ENCODE results near the gene MYBPH.

The MYBPH gene

DNA sequence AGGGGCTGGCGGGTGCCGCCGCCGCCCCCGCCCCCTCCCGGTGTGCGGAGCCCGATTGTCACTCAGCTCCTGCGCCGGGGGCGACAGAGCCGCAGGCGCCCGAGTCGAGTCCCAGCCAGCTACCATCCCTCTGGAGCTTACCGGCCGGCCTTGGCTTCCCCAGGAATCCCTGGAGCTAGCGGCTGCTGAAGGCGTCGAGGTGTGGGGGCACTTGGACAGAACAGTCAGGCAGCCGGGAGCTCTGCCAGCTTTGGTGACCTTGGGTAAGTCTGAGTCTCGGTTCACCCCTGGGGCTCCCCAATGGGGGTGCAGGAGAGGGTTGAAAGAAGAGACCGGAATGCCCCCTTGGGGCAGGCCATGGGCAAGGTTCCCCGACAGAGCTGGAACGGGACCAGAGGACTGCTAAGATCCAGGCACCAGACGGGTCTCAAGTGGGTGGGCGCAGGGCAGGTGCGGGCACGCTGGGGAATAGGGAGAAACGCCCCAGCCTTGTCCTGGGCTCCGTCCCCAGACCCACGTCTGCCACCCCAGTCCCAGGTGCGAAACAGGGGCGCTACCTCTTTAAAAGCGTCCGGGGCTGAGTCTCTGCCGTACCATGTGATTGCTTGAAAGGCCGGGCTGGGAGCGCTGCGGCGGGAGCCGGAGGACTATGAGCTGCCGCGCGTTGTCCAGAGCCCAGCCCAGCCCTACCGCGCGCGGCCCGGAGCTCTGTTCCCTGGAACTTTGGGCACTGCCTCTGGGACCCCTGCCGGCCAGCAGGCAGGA, 47.8 kb downstream of the MYBPH start, which contains the start of gene ADORA1:
ADORA1 (plus strand) TSS at position 61 of the 765 bp plus-strand sequence. CDS start 1,116 bp downstream, outside the sequence.
- TF ChIP-seq, protein P1, sequence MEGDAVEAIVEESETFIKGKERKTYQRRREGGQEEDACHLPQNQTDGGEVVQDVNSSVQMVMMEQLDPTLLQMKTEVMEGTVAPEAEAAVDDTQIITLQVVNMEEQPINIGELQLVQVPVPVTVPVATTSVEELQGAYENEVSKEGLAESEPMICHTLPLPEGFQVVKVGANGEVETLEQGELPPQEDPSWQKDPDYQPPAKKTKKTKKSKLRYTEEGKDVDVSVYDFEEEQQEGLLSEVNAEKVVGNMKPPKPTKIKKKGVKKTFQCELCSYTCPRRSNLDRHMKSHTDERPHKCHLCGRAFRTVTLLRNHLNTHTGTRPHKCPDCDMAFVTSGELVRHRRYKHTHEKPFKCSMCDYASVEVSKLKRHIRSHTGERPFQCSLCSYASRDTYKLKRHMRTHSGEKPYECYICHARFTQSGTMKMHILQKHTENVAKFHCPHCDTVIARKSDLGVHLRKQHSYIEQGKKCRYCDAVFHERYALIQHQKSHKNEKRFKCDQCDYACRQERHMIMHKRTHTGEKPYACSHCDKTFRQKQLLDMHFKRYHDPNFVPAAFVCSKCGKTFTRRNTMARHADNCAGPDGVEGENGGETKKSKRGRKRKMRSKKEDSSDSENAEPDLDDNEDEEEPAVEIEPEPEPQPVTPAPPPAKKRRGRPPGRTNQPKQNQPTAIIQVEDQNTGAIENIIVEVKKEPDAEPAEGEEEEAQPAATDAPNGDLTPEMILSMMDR (IDR thresholded peaks at IDR 0.05; ENCODE audit: extremely low read depth, missing control alignments), result no peak
- no peak for DNase-seq (ENCODE audit: low spot score)

DNA sequence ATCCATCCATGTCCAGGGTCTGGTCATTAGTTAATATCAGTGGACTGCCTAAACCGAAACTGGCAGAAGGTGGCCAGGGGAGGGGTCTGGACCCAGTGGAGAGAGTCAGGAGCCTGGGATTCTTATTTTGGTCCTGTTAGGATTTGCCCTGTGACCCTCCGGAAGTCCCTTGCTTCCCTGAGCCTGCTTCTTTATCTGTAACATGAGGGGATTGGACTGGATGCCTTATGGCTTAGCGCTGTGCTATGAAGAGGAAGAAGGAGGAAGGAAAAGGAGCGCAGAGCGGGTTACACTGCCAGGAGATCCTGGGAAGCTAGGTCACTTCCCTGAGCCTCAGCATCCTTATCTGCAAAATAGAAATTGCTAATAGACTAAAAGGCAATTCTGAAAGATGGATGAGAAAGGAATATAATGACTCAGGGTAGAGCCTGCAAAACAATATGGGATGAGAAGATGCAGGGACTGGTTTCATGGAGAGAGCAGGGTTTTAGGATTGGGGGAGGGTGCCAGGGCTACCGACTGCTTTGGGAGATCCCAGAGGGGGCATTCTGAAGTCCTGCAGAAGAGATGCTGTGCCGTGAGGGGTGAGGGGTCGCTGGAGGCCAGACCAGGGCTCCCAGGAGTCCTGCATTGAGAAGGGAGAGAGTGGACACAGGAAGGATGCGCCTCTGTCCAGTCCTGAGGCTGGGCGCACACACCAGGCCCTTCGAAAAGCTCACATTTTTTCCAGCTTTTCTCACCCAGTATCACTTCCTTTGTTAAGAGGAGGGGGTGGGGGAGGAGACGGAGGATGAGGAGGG, 48.6 kb downstream of the MYBPH start:
- TF ChIP-seq, protein P1 (IDR thresholded peaks at IDR 0.05; ENCODE audit: extremely low read depth, missing control alignments), result no peak
- DNase-seq (ENCODE audit: low spot score), result no peak

DNA sequence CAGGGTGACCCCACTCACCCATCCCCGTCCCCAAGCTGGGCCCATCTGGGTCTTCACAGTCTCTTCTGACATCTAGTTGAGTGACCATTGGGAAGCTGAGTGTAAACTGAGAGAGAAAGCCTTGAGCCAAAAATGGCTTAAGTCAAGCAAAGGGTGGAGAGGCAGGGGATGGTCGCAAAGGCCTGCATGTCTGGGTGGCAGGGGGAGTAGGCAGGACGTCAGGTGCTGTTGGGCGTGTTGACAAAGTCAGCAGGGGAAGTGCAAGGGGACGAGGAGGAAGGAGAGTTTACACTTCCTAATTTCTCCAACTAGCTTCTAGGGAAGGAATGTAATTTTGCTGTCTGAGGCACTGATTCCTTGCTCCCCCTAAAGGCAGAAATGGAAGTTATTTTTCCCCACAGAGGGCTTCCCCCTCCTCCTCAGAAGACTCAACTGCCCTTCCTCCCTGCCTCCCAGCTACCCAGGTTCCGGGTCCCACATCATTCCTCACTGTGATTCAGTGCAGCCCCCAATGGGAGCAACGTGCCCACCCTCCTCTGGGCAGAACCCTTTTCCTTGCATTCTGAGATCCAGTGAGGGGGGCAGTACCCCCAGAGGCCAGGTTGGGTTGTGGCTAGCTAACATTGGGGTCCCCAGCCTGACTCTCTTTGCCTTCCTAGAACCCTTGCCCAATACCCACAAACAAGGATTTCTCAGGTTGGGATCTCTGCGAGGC, 49.3 kb downstream of the MYBPH start:
- TF ChIP-seq, protein P1 (IDR thresholded peaks at IDR 0.05; ENCODE audit: extremely low read depth, missing control alignments), result no peak
- DNase-seq (ENCODE audit: low spot score), result no peak

DNA sequence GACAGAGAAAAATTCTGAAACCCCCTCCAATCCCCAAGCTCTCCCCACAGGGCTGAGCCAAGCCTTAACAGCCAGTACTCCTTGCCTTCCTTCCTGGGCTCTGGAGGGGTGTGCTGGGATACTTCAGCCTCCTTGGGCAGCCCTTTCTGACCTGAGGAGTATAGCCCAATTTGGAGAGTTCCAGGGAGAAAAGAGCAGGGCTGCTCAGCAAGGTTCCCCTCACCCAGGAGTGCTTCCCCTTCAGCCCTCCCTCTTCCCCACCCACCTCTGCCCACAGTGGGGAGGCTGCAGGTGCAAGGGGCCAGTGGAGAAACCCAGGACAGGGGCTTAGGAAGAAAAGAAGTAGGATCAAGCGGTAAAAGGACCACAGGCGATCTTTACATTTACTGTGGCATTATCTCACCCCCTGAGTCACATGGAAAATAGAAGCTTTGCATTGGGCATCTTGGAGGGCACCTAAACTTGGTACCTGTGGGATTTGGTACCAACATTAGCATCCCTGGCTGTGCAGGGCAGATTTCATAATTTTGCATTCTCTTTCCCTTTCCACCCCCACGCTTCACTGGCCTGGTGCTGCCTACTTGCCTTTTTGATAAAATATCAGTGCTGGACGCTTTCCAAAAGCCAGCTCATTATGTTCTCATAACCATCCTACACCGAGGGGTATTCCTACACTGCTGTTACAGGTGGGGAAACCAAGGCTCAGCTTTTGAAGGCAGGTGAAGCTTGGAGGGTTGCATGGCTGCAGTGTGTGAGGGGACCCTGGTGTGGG, 50.9 kb downstream of the MYBPH start:
- DNase-seq (ENCODE audit: low spot score), result no peak
- TF ChIP-seq, protein P1 (IDR thresholded peaks at IDR 0.05; ENCODE audit: extremely low read depth, missing control alignments), result no peak

DNA sequence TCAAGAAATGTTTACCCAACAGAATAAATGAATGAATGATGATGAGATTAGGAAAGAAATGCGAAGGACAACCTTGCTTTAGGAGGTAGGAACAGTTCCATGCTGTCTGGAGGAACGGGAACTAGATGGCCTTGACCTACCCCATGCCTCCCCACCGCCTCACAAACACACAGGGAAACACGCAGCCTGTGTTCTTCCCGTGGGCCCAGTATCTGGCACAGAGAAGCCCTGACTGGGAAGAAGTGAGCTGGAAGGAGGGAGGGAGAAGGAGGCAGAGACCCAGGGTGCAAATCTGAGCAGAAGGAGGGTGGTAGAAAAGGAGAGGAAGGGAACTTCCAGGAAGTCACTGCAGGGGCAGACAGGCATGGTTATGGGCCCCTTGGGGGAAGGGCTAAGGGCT, 51.6 kb downstream of the MYBPH start:
- no peak for DNase-seq (ENCODE audit: low spot score)
- TF ChIP-seq, protein P1 (IDR thresholded peaks at IDR 0.05; ENCODE audit: extremely low read depth, missing control alignments), result no peak

DNA sequence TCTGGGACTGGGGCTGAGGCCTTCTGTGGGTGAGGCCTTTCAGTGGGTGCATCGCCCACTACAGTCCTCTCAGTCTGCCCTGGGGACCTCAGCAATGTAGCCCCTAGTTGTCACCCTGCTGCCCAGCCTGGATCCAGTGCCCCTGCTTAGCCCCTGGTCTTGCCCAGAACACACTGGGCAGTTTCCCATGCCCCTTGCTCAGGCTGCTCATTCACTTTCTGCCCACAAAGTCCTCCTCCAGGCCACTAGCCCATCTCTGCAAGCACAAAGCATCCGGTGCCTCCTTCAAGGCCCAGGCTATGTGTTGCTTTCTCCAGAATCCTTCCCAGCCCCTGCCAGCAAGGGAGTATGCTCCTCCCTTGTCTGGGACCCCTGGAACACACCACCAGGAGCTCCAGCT, 53.5 kb downstream of the MYBPH start:
- DNase-seq (ENCODE audit: low spot score), result no peak
- TF ChIP-seq, protein P1 (IDR thresholded peaks at IDR 0.05; ENCODE audit: extremely low read depth, missing control alignments), result no peak
